Measurements from ENCODE around the gene CLDN14. TPM values are rescaled to one million over a fixed set of nuclear protein-coding genes. Genes with fewer than 3 reads are reported as not detected.

The CLDN14 gene
- total RNA-seq, 1 donor from 2014 or later = 0.58 TPM

- intact Hi-C loops (cut with micrococcal nuclease) = loop anchor here (5.0 to 10.0 kb wide), 3 partner anchors 80 to 490 kb away; no protein-coding TSS in a partner anchor
- H3K27ac Mint-ChIP-seq = no peak overlapping the region
- no peaks in the 10 kb centered on the region for H3K9me3 Mint-ChIP-seq
- DNase-seq (no peak), ATAC-seq (ENCODE audit: low read depth) (no peak)
- H3K27me3 Mint-ChIP-seq = no peaks in the 10 kb centered on the region
- no peak for TF ChIP-seq CTCF (IDR thresholded peaks at IDR 0.05)
- no peaks in the 10 kb centered on the region for H3K36me3 Mint-ChIP-seq (ENCODE audit: low read depth)
- CTCF ChIA-PET = interaction anchor here (1.1 to 1.4 kb wide), 2 partner anchors 10 to 425 kb away, joined by 3 read pairs; no protein-coding TSS in a partner anchor
- no peak overlapping the region for H3K4me3 Mint-ChIP-seq
- POLR2A ChIA-PET = no interaction called here
- peaks cover 10% of the 10 kb centered on the region for H3K4me1 Mint-ChIP-seq
Measured at GRCh38 chr21:36502365-36502764, 22.4 kb upstream of the CLDN14 start.

GRCh38 chr21:36501589-36501892, 21.6 kb upstream of the CLDN14 start:
- no peak overlapping the region for H3K4me3 Mint-ChIP-seq
- POLR2A ChIA-PET = no interaction called here
- no peak for TF ChIP-seq CTCF (IDR thresholded peaks at IDR 0.05)

GRCh38 chr21:36499578-36500471, 19.9 kb upstream of the CLDN14 start:
- Mint-ChIP-seq H3K27me3 (no peaks in the 10 kb centered on the region), H3K9me3 (peaks cover 3% of the 10 kb centered on the region), H3K36me3 (ENCODE audit: low read depth) (no peaks in the 10 kb centered on the region), H3K4me1 (peaks cover 6% of the 10 kb centered on the region), H3K4me3 (no peak overlapping the region), H3K27ac (no peak overlapping the region)
- ATAC-seq (ENCODE audit: low read depth) (no peak), DNase-seq (no peak)
- ChIA-PET CTCF (no interaction called here), POLR2A (no interaction called here)
- intact Hi-C loops (cut with micrococcal nuclease) = loop anchor here (5.0 to 10.0 kb wide), 3 partner anchors 78 to 492 kb away; no protein-coding TSS in a partner anchor
- no peak for TF ChIP-seq CTCF (IDR thresholded peaks at IDR 0.05)

More at GRCh38 chr21:36501589-36501892, 21.6 kb upstream of the CLDN14 start:
- intact Hi-C loops (cut with micrococcal nuclease) = loop anchor here (5.0 to 10.0 kb wide), 3 partner anchors 79 to 491 kb away; no protein-coding TSS in a partner anchor
- H3K4me1 Mint-ChIP-seq = peaks cover 6% of the 10 kb centered on the region
- ATAC-seq (ENCODE audit: low read depth) = no peak
- CTCF ChIA-PET = interaction anchor here (1.1 to 1.4 kb wide), 2 partner anchors 11 to 426 kb away, joined by 3 read pairs; no protein-coding TSS in a partner anchor
- H3K9me3 Mint-ChIP-seq = no peaks in the 10 kb centered on the region
- no peaks in the 10 kb centered on the region for H3K36me3 Mint-ChIP-seq (ENCODE audit: low read depth)
- no peak for DNase-seq
- no peaks in the 10 kb centered on the region for H3K27me3 Mint-ChIP-seq
- no peak overlapping the region for H3K27ac Mint-ChIP-seq

GRCh38 chr21:36494557-36494956, 14.6 kb upstream of the CLDN14 start:
- peaks cover 5% of the 10 kb centered on the region for H3K27me3 Mint-ChIP-seq
- H3K27ac Mint-ChIP-seq = no peak overlapping the region
- ChIA-PET CTCF (interaction anchor here (1.0 kb wide), 1 partner anchor 9 kb away, joined by 3 read pairs; no protein-coding TSS in a partner anchor), POLR2A (no interaction called here)
- H3K36me3 Mint-ChIP-seq (ENCODE audit: low read depth) = no peaks in the 10 kb centered on the region
- no peak overlapping the region for H3K4me3 Mint-ChIP-seq
- no peak for DNase-seq
- no peaks in the 10 kb centered on the region for H3K4me1 Mint-ChIP-seq
- intact Hi-C loops (cut with micrococcal nuclease) = no loop called here
- H3K9me3 Mint-ChIP-seq = peaks cover 3% of the 10 kb centered on the region
- no peak for ATAC-seq (ENCODE audit: low read depth)
- TF ChIP-seq CTCF (IDR thresholded peaks at IDR 0.05) = no peak

- Mint-ChIP-seq H3K9me3 (peaks cover 2% of the 10 kb centered on the region), H3K27me3 (peaks cover 5% of the 10 kb centered on the region), H3K36me3 (ENCODE audit: low read depth) (no peaks in the 10 kb centered on the region), H3K27ac (no peak overlapping the region), H3K4me3 (no peak overlapping the region), H3K4me1 (peaks cover 2% of the 10 kb centered on the region)
- ChIA-PET CTCF (no interaction called here), POLR2A (no interaction called here)
- ATAC-seq (ENCODE audit: low read depth) (no peak), DNase-seq (no peak)
- TF ChIP-seq CTCF (IDR thresholded peaks at IDR 0.05) = no peak
- intact Hi-C loops (cut with micrococcal nuclease) = no loop called here
Measured at GRCh38 chr21:36491209-36491910, 11.4 kb upstream of the CLDN14 start.

Measured in activated B cell treated with CpG ODN at 0.5 μM for 24 hours (primary cell).